Kidney glomerular epithelial cell (primary cell): ENCODE measurements around the gene CRADD.
"Not testable (repeated sequence)": the region's sequence is repeated elsewhere in the genome, so short reads cannot be mapped to it uniquely, and the experiment has no call there.

Experiments used
- DNase-seq: peaks from one replicate; lab custom pipeline; 2025; lab: John Stamatoyannopoulos, UW

The CRADD gene

GRCh38 chr12:93757792-93758694 lies 80.9 kb downstream of the CRADD start:
- DNase-seq: no peak

GRCh38 chr12:93758801-93759373 lies 81.7 kb downstream of the CRADD start:
- no peak for DNase-seq

- DNase-seq: no peak
Observed at GRCh38 chr12:93759512-93760081, 82.4 kb downstream of the CRADD start.

- no peak for DNase-seq
Observed at GRCh38 chr12:93760275-93760875, 83.2 kb downstream of the CRADD start.

GRCh38 chr12:93762059-93762719 lies 85.0 kb downstream of the CRADD start:
- no peak for DNase-seq

GRCh38 chr12:93762912-93763553 lies 85.9 kb downstream of the CRADD start:
- no peak for DNase-seq

- DNase-seq: no peak
Observed at GRCh38 chr12:93763746-93764147, 86.6 kb downstream of the CRADD start.

- no peak for DNase-seq
Observed at GRCh38 chr12:93766371-93766770, 89.2 kb downstream of the CRADD start.

GRCh38 chr12:93766796-93767523 lies 89.8 kb downstream of the CRADD start:
- DNase-seq: peak; percentile 10

GRCh38 chr12:93767524-93767863 lies 90.3 kb downstream of the CRADD start:
- DNase-seq: no peak

GRCh38 chr12:93772003-93772700 lies 95.0 kb downstream of the CRADD start:
- DNase-seq: no peak

- no peak for DNase-seq
Observed at GRCh38 chr12:93773122-93773871, 96.1 kb downstream of the CRADD start.

GRCh38 chr12:93776581-93777018 lies 99.4 kb downstream of the CRADD start:
- peak; percentile 13 for DNase-seq

GRCh38 chr12:93777254-93777653 lies 100.1 kb downstream of the CRADD start:
- no peak for DNase-seq

- DNase-seq: no peak
Observed at GRCh38 chr12:93778306-93778705, 101.1 kb downstream of the CRADD start.

- DNase-seq: no peak
Observed at GRCh38 chr12:93778766-93779165, 101.6 kb downstream of the CRADD start.

- DNase-seq: no peak
Observed at GRCh38 chr12:93780101-93780641, 103.0 kb downstream of the CRADD start.

- not testable (repeated sequence) for DNase-seq
Observed at GRCh38 chr12:93780886-93781285, 103.7 kb downstream of the CRADD start.

GRCh38 chr12:93781961-93782360 lies 104.8 kb downstream of the CRADD start:
- not testable (repeated sequence) for DNase-seq
